Epithelial cell of esophagus (primary cell): ENCODE measurements around the gene NDUFAF8.
A peak's percentile ranks its signal among the peaks of the same experiment; 100 is the strongest.

Experiments used
- DNase-seq: peaks from one replicate; pipeline ENCODE4 v3.0.0; 2010; ENCODE audit warnings: low read depth
- H3K4me3 ChIP-seq: 2 replicates; pipeline ENCODE4 v1.5.1; 2011; ENCODE audit warnings: mild to moderate bottlenecking, low read length, control low read depth
- CTCF ChIP-seq: IDR thresholded peaks from 2 replicates; pipeline ENCODE4 v1.5.1; 2011; ENCODE audit warnings: low read depth, mild to moderate bottlenecking, low read length, control low read depth, inconsistent platforms; ENCODE audit not compliant: insufficient read depth; ENCODE audit errors: missing control alignments

NDUFAF8 gene

GRCh38 chr17:81193051-81193410, 46.1 kb upstream of the NDUFAF8 start:
- TF ChIP-seq CTCF, result no peak
- H3K4me3 ChIP-seq, result no peak overlapping the region
- DNase-seq, result no peak

- no peak overlapping the region for H3K4me3 ChIP-seq
- DNase-seq, result no peak
- TF ChIP-seq CTCF, result no peak
Observed at GRCh38 chr17:81193470-81194224, 45.5 kb upstream of the NDUFAF8 start.

- no peak overlapping the region for H3K4me3 ChIP-seq
- no peak for TF ChIP-seq CTCF
- DNase-seq, result no peak
Observed at GRCh38 chr17:81194225-81194760, 44.8 kb upstream of the NDUFAF8 start.

GRCh38 chr17:81194941-81195901, 43.9 kb upstream of the NDUFAF8 start:
- TF ChIP-seq CTCF, result no peak
- no peak overlapping the region for H3K4me3 ChIP-seq
- DNase-seq, result peak; percentile 7

- no peak for DNase-seq
- no peak overlapping the region for H3K4me3 ChIP-seq
- no peak for TF ChIP-seq CTCF
Observed at GRCh38 chr17:81195941-81196495, 43.1 kb upstream of the NDUFAF8 start.

GRCh38 chr17:81196505-81197408, 42.4 kb upstream of the NDUFAF8 start:
- DNase-seq, result no peak
- H3K4me3 ChIP-seq, result no peak overlapping the region
- no peak for TF ChIP-seq CTCF
